Stomach (tissue), 9 donors: Measurements from ENCODE around the gene ASZ1. TPM values are rescaled to one million over a fixed set of nuclear protein-coding genes. Genes with fewer than 3 reads are reported as not detected.
A peak's percentile ranks its signal among the peaks of the same experiment; 100 is the strongest.

Source experiments
- DNase-seq, 2 donors: peaks; one replicate each; pipeline versions ENCODE4 v3.0.0 to v3.0.0-alpha.2; 2013 to 2019
- H3K27ac ChIP-seq, 5 donors: fragments of 200-600 bp in 4 of 5; sonication (generic) in 4 of 5; one replicate each; pipeline ENCODE4 v1.5.1; 2013 to 2019; ENCODE audit warnings: mild to moderate bottlenecking in 1 of 5, moderate library complexity in 1 of 5
- H3K27me3 ChIP-seq, 3 donors: fragments of 200-600 bp; sonication (generic); one replicate each; pipeline ENCODE4 v1.5.1; 2017 to 2019; ENCODE audit warnings: mixed run types in 1 of 3
- H3K36me3 ChIP-seq, 4 donors: fragments of 200-600 bp; sonication (generic); 1 replicate in 3 of 4; 2 replicates in 1 of 4; pipeline ENCODE4 v1.5.1; 2016 to 2019
- H3K4me1 ChIP-seq, 4 donors: fragments of 200-600 bp; sonication (generic); one replicate each; pipeline ENCODE4 v1.5.1; 2016 to 2019
- H3K4me3 ChIP-seq, 4 donors: fragments of 200-600 bp; sonication (generic) in 3 of 4; one replicate each; pipeline ENCODE4 v1.5.1; 2016 to 2019; ENCODE audit warnings: mild to moderate bottlenecking in 1 of 4
- H3K9me3 ChIP-seq, 4 donors: fragments of 200-600 bp; sonication (generic); one replicate each; pipeline ENCODE4 v1.5.1; 2016 to 2019
- EP300 ChIP-seq: sonication (generic); formaldehyde crosslinking; IDR thresholded peaks from one replicate; pipeline ENCODE4 v1.6.1; 2017; ENCODE audit warnings: antibody characterized with exemption
- POLR2A ChIP-seq, 4 donors: fragments of 450-650 bp; IDR thresholded peaks; one replicate each; pipeline ENCODE4 v1.6.1; 2016; ENCODE audit warnings: antibody characterized with exemption in 4 of 4, control low read depth in 2 of 4, mild to moderate bottlenecking in 1 of 4, moderate library complexity in 1 of 4
- POLR2AphosphoS5 ChIP-seq, 3 donors: sonication (generic); formaldehyde crosslinking; IDR thresholded peaks; one replicate each; pipeline ENCODE4 v1.6.1; 2016; ENCODE audit warnings: antibody characterized with exemption in 3 of 3
- WGBS, 5 donors: extraction: QIAGEN DNeasy Blood & Tissue Kit in 3 of 5; methylation state at CpG; one replicate each; pipeline versions ENCODE4 v1.1.5 to v1.1.7; 2013 to 2018; 5-methylcytosine and 5-hydroxymethylcytosine counted together
- intact Hi-C: fragments of 100-400 bp; cut with DNase I; formaldehyde crosslinking; loops from one replicate; pipeline ENCODE4 v1.15.1; 2023; ENCODE audit warnings: low total_unique reads
- polyA plus RNA-seq, 3 donors: library from polyadenylated mRNA; stranded (reverse); fragments of 200-250 nt; gene quantifications; one replicate each; pipeline ENCODE4 v1.2.3, GENCODE V29; 2013
- total RNA-seq, 5 donors: library from RNA; depleted of rRNA; stranded (reverse); fragments of >200 nt; gene quantifications; one replicate each; pipeline versions ENCODE4 v1.1.0 to v1.2.3, GENCODE V29; 2014 to 2016
- TF ChIP-seq, protein P1 (sequence below), 7 experiments: fragments of 450-650 bp in 4 of 7; fragments of 200-600 bp in 3 of 7; sonication (generic) in 3 of 7; IDR thresholded peaks; one replicate each; pipeline ENCODE4 v1.5.1; 2016 to 2019; ENCODE audit warnings: antibody characterized with exemption in 7 of 7, control low read depth in 2 of 7, mild to moderate bottlenecking in 1 of 7
- donor health status: healthy with polysubstance abuse.
- donor health status: Bipolar disorder and iron deficiency.
- donor health status: healthy.

Gene ASZ1
- total and polyA plus RNA-seq, 8 donors, result not detected

- DNase-seq, result peak in 1 of 2 donors; percentile 5
- H3K4me1 ChIP-seq, result peaks cover 0 to 4% (median 0%) of the 10 kb centered on the region in 4 donors
- no peaks in the 10 kb centered on the region for H3K36me3 ChIP-seq
- H3K27ac ChIP-seq, result no peak overlapping the region
- no peaks in the 10 kb centered on the region for H3K9me3 ChIP-seq
- intact Hi-C loops, result no loop called here
- no peaks in the 10 kb centered on the region for H3K27me3 ChIP-seq
- no peak overlapping the region for H3K4me3 ChIP-seq
- 14 to 24% (median 17%) methylated on average over 4 of the region's 4 CpGs for WGBS, 5 donors
- TF ChIP-seq POLR2A (IDR thresholded peaks at IDR 0.05) (no peak), EP300 (no peak), POLR2AphosphoS5 (IDR thresholded peaks at IDR 0.05) (no peak)
- TF ChIP-seq, protein P1, sequence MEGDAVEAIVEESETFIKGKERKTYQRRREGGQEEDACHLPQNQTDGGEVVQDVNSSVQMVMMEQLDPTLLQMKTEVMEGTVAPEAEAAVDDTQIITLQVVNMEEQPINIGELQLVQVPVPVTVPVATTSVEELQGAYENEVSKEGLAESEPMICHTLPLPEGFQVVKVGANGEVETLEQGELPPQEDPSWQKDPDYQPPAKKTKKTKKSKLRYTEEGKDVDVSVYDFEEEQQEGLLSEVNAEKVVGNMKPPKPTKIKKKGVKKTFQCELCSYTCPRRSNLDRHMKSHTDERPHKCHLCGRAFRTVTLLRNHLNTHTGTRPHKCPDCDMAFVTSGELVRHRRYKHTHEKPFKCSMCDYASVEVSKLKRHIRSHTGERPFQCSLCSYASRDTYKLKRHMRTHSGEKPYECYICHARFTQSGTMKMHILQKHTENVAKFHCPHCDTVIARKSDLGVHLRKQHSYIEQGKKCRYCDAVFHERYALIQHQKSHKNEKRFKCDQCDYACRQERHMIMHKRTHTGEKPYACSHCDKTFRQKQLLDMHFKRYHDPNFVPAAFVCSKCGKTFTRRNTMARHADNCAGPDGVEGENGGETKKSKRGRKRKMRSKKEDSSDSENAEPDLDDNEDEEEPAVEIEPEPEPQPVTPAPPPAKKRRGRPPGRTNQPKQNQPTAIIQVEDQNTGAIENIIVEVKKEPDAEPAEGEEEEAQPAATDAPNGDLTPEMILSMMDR (IDR thresholded peaks at IDR 0.05), result peak in 3 of 7 experiments; percentile 10 to 37 (median 25)
Measured at GRCh38 chr7:117399820-117400422, 27.4 kb downstream of the ASZ1 start.

DNA sequence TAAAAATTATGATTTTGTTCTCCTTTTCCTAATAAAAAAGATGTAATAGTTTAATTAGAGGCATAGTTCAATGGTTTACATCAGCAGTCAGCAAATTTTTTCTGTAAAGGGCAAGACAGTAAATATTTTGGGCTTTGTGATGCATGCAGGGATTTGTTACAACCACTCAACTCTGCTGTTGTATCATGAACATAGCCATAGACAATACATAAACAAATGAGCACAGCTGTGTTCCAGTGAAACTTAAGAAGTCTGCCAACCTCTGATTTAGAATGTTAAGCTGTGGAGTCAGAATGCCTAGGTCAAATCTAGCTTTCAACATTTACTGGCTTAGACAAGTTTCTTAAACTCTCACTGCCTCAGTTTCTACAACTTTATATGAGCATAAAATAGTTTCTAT, 31.6 kb downstream of the ASZ1 start:
- H3K4me3 ChIP-seq, result no peak overlapping the region
- H3K27me3 ChIP-seq, result no peaks in the 10 kb centered on the region
- no peak overlapping the region for H3K27ac ChIP-seq
- intact Hi-C loops, result no loop called here
- TF ChIP-seq, protein P1 (IDR thresholded peaks at IDR 0.05), result no peak
- TF ChIP-seq EP300 (no peak), POLR2A (IDR thresholded peaks at IDR 0.05) (no peak), POLR2AphosphoS5 (IDR thresholded peaks at IDR 0.05) (no peak)
- no peaks in the 10 kb centered on the region for H3K9me3 ChIP-seq
- H3K36me3 ChIP-seq, result no peaks in the 10 kb centered on the region
- H3K4me1 ChIP-seq, result peaks cover 0 to 4% (median 0%) of the 10 kb centered on the region in 4 donors
- DNase-seq, result no peak

DNA sequence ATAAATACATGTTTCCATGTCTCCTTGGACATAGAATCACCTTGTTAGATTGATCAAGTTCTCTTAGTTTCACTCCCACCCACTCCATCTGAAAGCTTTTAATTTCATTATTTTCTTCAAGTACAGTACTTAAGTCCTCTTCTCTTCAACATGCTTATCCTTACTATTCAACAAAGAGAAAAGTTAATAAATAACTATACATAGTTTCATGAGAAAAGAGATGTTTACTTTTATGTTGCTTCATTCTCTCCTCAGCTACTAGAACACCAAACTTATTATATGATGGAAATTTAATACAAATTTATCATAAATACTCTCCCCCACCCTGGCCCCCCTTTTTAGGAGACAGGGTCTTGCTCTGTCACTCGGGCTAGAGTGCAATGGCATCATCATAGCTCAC, 33.5 kb downstream of the ASZ1 start:
- intact Hi-C loops, result no loop called here
- no peaks in the 10 kb centered on the region for H3K36me3 ChIP-seq
- H3K27ac ChIP-seq, result no peak overlapping the region
- TF ChIP-seq POLR2AphosphoS5 (IDR thresholded peaks at IDR 0.05), result no peak
- no peak for TF ChIP-seq POLR2A (IDR thresholded peaks at IDR 0.05)
- TF ChIP-seq, protein P1 (IDR thresholded peaks at IDR 0.05), result no peak
- TF ChIP-seq EP300, result no peak
- 61 to 83% (median 65%) methylated on average over 1 of the region's 1 CpG for WGBS, 5 donors
- H3K27me3 ChIP-seq, result no peaks in the 10 kb centered on the region
- no peak overlapping the region for H3K4me3 ChIP-seq
- no peak for DNase-seq
- H3K9me3 ChIP-seq, result no peaks in the 10 kb centered on the region
- no peaks in the 10 kb centered on the region for H3K4me1 ChIP-seq

DNA sequence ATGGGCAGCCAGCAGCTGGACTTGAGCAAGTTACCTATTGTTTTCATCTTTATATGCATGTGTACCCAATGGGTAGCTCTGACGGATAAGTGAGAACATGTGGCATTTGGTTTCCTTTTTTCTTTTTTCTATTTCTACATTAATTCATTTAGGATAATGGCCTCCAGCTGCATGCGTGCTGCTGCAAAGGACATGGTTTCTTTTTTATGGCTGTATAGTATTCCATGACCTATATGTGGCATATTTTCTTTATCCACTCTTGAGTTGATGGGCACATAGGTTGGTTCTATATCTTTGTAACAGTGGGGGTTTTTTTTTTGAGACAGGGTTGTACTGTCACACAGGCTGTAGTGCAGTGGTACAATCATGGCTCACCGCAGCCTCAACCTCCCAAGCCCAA, 37.4 kb downstream of the ASZ1 start:
- no peaks in the 10 kb centered on the region for H3K27me3 ChIP-seq
- intact Hi-C loops, result no loop called here
- WGBS, 5 donors, result 94 to 100% (median 98%) methylated on average over 3 of the region's 3 CpGs
- no peak for TF ChIP-seq POLR2AphosphoS5 (IDR thresholded peaks at IDR 0.05)
- TF ChIP-seq, protein P1 (IDR thresholded peaks at IDR 0.05), result no peak
- TF ChIP-seq POLR2A (IDR thresholded peaks at IDR 0.05), result no peak
- no peak for TF ChIP-seq EP300
- peaks cover 0 to 5% (median 0%) of the 10 kb centered on the region in 4 donors for H3K9me3 ChIP-seq
- H3K4me1 ChIP-seq, result no peaks in the 10 kb centered on the region
- no peak overlapping the region for H3K4me3 ChIP-seq
- no peak for DNase-seq
- no peak overlapping the region for H3K27ac ChIP-seq
- no peaks in the 10 kb centered on the region for H3K36me3 ChIP-seq
